Spinal cord (tissue), 10 donors: ENCODE results near the gene UCHL3. TPM values are rescaled to one million over a fixed set of nuclear protein-coding genes. Genes with fewer than 3 reads are reported as not detected.
A peak's percentile ranks its signal among the peaks of the same experiment; 100 is the strongest.
"Not testable (repeated sequence)": the region's sequence is repeated elsewhere in the genome, so short reads cannot be mapped to it uniquely, and the experiment has no call there.

Experiments
- DNase-seq, 6 donors: peaks; one replicate each; pipeline versions ENCODE4 v3.0.0 to v3.0.0-alpha.2; 2013 to 2015; ENCODE audit warnings: low spot score in 6 of 6, low read depth in 4 of 6
- H3K27ac ChIP-seq: one replicate; pipeline ENCODE4 v1.5.1; 2013; ENCODE audit warnings: low read depth, low read length, control low read depth
- H3K27me3 ChIP-seq: one replicate; pipeline ENCODE4 v1.6.1; 2013; ENCODE audit warnings: low read length; ENCODE audit not compliant: control insufficient read depth, insufficient read depth
- H3K36me3 ChIP-seq: one replicate; pipeline ENCODE4 v1.6.1; 2013; ENCODE audit warnings: low read length; ENCODE audit not compliant: control insufficient read depth, insufficient read depth
- H3K4me1 ChIP-seq: one replicate; pipeline ENCODE4 v1.6.1; 2013; ENCODE audit warnings: low read length; ENCODE audit not compliant: control insufficient read depth, insufficient read depth
- H3K4me3 ChIP-seq: one replicate; pipeline ENCODE4 v1.5.1; 2013; ENCODE audit warnings: low read depth, low read length, control low read depth
- H3K9me3 ChIP-seq: one replicate; pipeline ENCODE4 v1.6.1; 2013; ENCODE audit warnings: low read length; ENCODE audit not compliant: control insufficient read depth, insufficient read depth
- WGBS: methylation state at CpG from one replicate; pipeline ENCODE4 v1.1.5; 2013; ENCODE audit warnings: missing lambda C conversion rate; ENCODE audit not compliant: insufficient coverage; 5-methylcytosine and 5-hydroxymethylcytosine counted together
- polyA plus RNA-seq, 2 donors: library from polyadenylated mRNA; unstranded; fragments of 120-200 nt; gene quantifications; one replicate each; pipeline ENCODE4 v1.2.1, GENCODE V29; 2013; ENCODE audit not compliant: insufficient read length in 2 of 2
- total RNA-seq, 2 donors: library from RNA; depleted of rRNA in 1 of 2; stranded (reverse); fragments of 120-200 nt in 1 of 2; fragments of >200 nt in 1 of 2; gene quantifications; one replicate each; pipeline versions ENCODE4 v1.2.3 to v1.2.4, GENCODE V29; 2013 to 2014
- donor health status: healthy.

UCHL3 gene
- total and polyA plus RNA-seq, 4 donors, result 31.6 to 47.4 (median 32.1) TPM

DNA sequence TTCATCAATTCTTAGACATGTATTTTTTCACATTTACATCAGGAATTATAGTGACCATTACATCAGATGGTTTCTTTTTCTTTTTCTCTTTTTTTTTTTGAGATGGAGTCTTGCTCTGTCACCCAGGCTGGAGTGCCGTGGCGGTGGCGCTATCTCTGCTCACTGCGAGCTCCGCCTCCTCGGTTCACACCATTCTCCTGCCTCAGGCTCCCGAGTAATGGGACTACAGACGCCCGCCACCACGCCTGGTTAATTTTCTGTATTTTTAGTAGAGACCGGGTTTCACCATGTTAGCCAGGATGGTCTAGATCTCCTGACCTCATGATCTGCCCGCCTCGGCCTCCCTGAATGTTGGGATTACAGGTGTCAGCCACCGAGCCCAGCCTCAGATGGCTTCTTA is 4.2 kb upstream of the UCHL3 start:
- H3K27me3 ChIP-seq, H3K27ac ChIP-seq, H3K4me3 ChIP-seq, DNase-seq, H3K4me1 ChIP-seq, H3K9me3 ChIP-seq, H3K36me3 ChIP-seq: not testable (repeated sequence)
- WGBS, result 98% methylated on average over 10 of the region's 14 CpGs

DNA sequence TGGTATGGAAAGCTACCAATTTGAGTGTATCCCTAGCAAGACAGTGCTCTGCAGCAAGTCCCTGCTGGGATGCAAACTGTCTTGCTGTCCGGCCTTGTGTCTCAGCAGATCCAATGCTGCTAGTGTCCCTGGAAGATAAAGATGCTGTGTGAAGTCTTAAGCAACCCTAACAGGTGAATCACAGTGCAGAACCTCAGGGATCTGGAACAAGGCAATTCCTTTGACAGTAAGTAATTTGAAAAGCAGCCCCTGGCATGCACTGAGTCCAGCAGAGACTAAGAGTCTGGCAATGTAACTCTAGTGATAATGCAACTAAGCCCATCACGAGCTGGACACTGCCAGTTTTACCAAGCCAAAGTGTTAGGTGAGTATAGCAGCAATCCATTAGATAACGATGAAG is 1.7 kb upstream of the UCHL3 start:
- Histone ChIP-seq H3K4me3 (no peak overlapping the region), H3K4me1 (peaks cover 4% of the 10 kb centered on the region), H3K36me3 (no peaks in the 10 kb centered on the region), H3K9me3 (no peaks in the 10 kb centered on the region), H3K27ac (no peak overlapping the region), H3K27me3 (no peaks in the 10 kb centered on the region)
- 90% methylated on average over 2 of the region's 3 CpGs for WGBS
- DNase-seq, result no peak

- Histone ChIP-seq H3K9me3 (no peaks in the 10 kb centered on the region), H3K4me1 (peaks cover 4% of the 10 kb centered on the region), H3K4me3 (peak overlapping the region; percentile 92), H3K27me3 (no peaks in the 10 kb centered on the region), H3K36me3 (no peaks in the 10 kb centered on the region), H3K27ac (peak overlapping the region; percentile 63)
- DNase-seq, result peak in 2 of 6 donors; percentile 43 to 44
- WGBS, result under 1% methylated on average over 7 of the region's 10 CpGs
These were observed 572 bp downstream of the UCHL3 start for GRCh38 chr13:75550159-75550567.

DNA sequence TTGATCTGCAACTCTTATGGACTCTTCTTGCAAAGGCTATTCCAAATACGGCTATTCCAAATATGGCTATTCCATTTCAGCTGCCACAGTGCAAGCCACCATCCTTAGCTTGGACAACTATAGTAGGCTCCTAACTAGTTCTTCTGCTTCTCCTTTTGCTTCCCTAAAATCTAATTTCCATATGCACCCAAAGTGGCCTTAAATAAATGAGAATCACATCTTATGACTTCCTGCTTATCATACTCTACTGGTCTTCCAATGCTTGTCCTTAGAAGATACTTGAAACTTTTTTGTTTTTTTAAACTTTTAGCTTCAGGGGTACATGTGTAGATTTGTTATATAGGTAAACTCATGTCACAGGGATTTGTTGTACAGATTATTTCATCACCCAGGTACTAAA is 4.9 kb downstream of the UCHL3 start:
- no peaks in the 10 kb centered on the region for H3K9me3 ChIP-seq
- WGBS, result 100% methylated on average over 1 of the region's 1 CpG
- no peak for DNase-seq
- no peaks in the 10 kb centered on the region for H3K27me3 ChIP-seq
- H3K36me3 ChIP-seq, result no peaks in the 10 kb centered on the region
- H3K4me1 ChIP-seq, result peaks cover 4% of the 10 kb centered on the region
- no peak overlapping the region for H3K27ac ChIP-seq
- H3K4me3 ChIP-seq, result no peak overlapping the region

DNA sequence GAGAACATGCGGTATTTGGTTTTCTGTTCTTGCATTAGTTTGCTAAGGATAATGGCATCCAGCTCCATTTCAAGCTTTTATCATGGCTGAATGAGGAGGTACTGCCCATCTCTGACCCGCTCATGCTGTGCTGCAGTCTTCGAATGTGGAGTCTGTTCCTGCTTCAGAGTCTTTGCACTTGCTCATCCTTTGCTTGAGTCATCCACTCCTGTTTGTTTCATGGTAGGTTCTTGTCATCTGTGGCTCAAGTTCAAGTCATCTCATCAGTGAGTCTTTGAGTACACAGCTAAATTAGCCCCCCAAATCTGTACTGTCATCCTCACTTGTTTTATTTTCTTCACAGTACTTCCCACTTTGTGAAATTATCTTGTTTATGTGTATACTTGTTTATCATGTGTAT is 5.4 kb downstream of the UCHL3 start:
- WGBS, result 100% methylated on average over 3 of the region's 3 CpGs
- Histone ChIP-seq H3K9me3 (no peaks in the 10 kb centered on the region), H3K4me3 (no peak overlapping the region), H3K27me3 (no peaks in the 10 kb centered on the region), H3K4me1 (peaks cover 4% of the 10 kb centered on the region), H3K27ac (no peak overlapping the region), H3K36me3 (no peaks in the 10 kb centered on the region)
- no peak for DNase-seq

DNA sequence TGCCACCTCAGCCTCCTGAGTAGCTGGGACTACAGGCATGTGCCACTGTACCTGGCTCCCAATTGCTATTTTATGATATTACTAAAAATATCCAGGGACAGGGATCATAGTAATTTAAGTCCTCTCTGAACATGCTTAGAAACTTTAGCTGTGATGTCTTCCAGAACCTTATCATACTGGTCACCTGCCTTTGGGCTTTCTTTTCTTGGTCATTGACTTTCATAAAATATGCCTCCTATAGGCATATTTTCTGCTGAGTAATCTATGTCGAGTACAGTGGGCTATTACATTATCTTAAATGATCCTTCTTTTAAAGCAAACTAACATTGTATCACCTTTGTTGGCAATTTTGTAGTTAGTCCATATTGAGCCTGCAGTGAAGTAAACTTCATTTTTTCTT is 6.2 kb downstream of the UCHL3 start:
- Histone ChIP-seq H3K27ac (no peak overlapping the region), H3K4me1 (peaks cover 4% of the 10 kb centered on the region), H3K36me3 (no peaks in the 10 kb centered on the region), H3K9me3 (no peaks in the 10 kb centered on the region), H3K4me3 (no peak overlapping the region), H3K27me3 (no peaks in the 10 kb centered on the region)
- no CpG with 5 or more reads among the region's 1 CpG for WGBS
- no peak for DNase-seq

DNA sequence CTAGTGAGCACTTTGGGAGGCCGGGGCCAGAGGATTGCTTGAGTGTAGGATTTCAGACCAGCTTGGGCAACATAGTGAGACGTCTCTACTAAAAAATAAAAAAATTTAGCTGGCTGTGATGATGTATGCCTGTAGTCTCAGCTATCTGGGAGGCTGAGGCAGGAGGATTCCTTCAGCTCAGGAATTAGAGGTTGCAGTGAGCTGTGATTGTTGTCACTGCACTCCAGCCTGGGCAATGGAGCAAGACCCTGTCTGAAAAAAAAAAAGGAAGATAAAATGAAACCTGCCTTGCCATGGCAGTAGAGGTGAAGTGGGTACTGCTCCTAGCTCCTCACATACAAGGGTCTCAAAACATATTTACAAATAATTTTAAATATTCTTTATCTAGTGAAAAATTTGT is 7.4 kb downstream of the UCHL3 start:
- H3K27me3 ChIP-seq, result no peaks in the 10 kb centered on the region
- no peaks in the 10 kb centered on the region for H3K4me1 ChIP-seq
- H3K27ac ChIP-seq, result no peak overlapping the region
- H3K36me3 ChIP-seq, result no peaks in the 10 kb centered on the region
- DNase-seq, result no peak
- no peak overlapping the region for H3K4me3 ChIP-seq
- 100% methylated on average over 2 of the region's 2 CpGs for WGBS
- no peaks in the 10 kb centered on the region for H3K9me3 ChIP-seq

- Histone ChIP-seq H3K4me3 (no peak overlapping the region), H3K27ac (no peak overlapping the region), H3K36me3 (peaks cover 4% of the 10 kb centered on the region), H3K9me3 (no peaks in the 10 kb centered on the region), H3K4me1 (no peaks in the 10 kb centered on the region), H3K27me3 (no peaks in the 10 kb centered on the region)
- no peak for DNase-seq
- no CpG with 5 or more reads among the region's 2 CpGs for WGBS
These were observed 8.7 kb downstream of the UCHL3 start for GRCh38 chr13:75558145-75558840.

DNA sequence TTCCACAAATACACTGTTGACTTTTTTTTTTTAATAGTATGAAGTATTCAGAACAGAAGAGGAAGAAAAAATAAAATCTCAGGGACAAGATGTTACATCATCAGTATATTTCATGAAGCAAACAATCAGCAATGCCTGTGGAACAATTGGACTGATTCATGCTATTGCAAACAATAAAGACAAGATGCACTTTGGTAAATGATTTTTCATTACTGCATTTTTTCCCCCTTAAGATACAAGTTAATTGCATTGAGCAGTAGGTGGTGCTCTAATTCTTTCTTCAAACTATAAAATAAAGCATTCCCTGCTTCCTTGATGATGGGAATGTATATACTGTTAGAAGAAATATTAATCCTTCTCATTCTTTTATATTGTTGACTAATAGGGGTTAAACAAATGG is 17.1 kb downstream of the UCHL3 start:
- Histone ChIP-seq H3K27me3 (no peaks in the 10 kb centered on the region), H3K4me1 (no peaks in the 10 kb centered on the region)
- peak in 2 of 6 donors; percentile 51 to 79 for DNase-seq

DNA sequence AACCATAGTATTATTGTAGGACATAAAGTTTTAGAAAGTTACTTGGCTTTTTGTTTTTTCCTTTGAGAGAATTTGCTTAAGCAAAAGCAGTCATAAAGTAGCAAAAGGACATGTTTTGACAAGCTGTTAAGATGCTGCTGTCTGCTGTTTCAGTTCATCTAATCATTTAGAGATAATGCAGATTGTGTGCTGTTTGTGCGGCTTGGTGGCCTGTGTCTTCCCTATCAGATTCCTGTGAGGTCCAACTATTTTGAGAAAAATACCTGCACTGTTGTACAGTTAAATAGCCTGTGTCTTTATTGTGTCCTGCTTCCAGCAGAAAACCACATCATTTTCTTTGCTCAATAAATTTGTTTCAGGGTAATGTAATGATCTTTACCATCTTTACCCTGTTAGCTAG is 20.0 kb downstream of the UCHL3 start:
- Histone ChIP-seq H3K27me3 (no peaks in the 10 kb centered on the region), H3K9me3 (no peaks in the 10 kb centered on the region), H3K36me3 (peaks cover 10% of the 10 kb centered on the region), H3K27ac (no peak overlapping the region), H3K4me1 (no peaks in the 10 kb centered on the region), H3K4me3 (no peak overlapping the region)
- DNase-seq, result no peak
- WGBS, result no CpG with 5 or more reads among the region's 1 CpG

More for the DNA sequence above, 17.1 kb downstream of the UCHL3 start:
- no peaks in the 10 kb centered on the region for H3K9me3 ChIP-seq
- H3K27ac ChIP-seq, result no peak overlapping the region
- no peak overlapping the region for H3K4me3 ChIP-seq
- peaks cover 14% of the 10 kb centered on the region for H3K36me3 ChIP-seq
